Neural cell (in vitro differentiated cells): Measurements from ENCODE around the gene SOWAHD. TPM values are rescaled to one million over a fixed set of nuclear protein-coding genes. Genes with fewer than 3 reads are reported as not detected.

Experiments used
- H2AFZ ChIP-seq: fragments of 200-600, 300-800 bp; sonication (generic), shearing (Covaris generic); 2 replicates; pipeline ENCODE4 v1.6.0; 2014; ENCODE audit warnings: low read depth, mild to moderate bottlenecking, antibody characterized with exemption, low read length, moderate library complexity
- H3F3A ChIP-seq: fragments of 200-600 bp; shearing (Covaris generic); 2 replicates; pipeline ENCODE4 v1.6.1; 2016; ENCODE audit warnings: mild to moderate bottlenecking, moderate library complexity, mixed read lengths, antibody characterized with exemption, low read length; ENCODE audit not compliant: insufficient read depth, poor library complexity, severe bottlenecking
- H3K27ac ChIP-seq: fragments of 200-600, 300-800 bp; sonication (generic), shearing (Covaris generic); 2 replicates; pipeline ENCODE4 v1.5.1; 2014; ENCODE audit warnings: mild to moderate bottlenecking, low read length, moderate library complexity
- H3K27me3 ChIP-seq: fragments of 300-800, 200-600 bp; sonication (generic), shearing (Covaris generic); 2 replicates; pipeline ENCODE4 v1.6.0; 2014; ENCODE audit warnings: mild to moderate bottlenecking, low read depth, low read length, moderate library complexity; ENCODE audit not compliant: insufficient read depth
- H3K36me3 ChIP-seq: fragments of 300-800, 200-600 bp; sonication (generic), shearing (Covaris generic); 2 replicates; pipeline ENCODE4 v1.5.1; 2014; ENCODE audit warnings: mild to moderate bottlenecking, antibody characterized with exemption, low read length, moderate library complexity; ENCODE audit not compliant: insufficient read depth
- H3K4me2 ChIP-seq: fragments of 300-800, 200-600 bp; sonication (generic), shearing (Covaris generic); 2 replicates; pipeline ENCODE4 v1.6.0; 2014; ENCODE audit warnings: mild to moderate bottlenecking, low read length
- H3K4me3 ChIP-seq: fragments of 300-800, 200-600 bp; sonication (generic), shearing (Covaris generic); 2 replicates; pipeline ENCODE4 v1.5.1; 2014; ENCODE audit warnings: mild to moderate bottlenecking, low read length, moderate library complexity
- H3K79me2 ChIP-seq: fragments of 200-600 bp; shearing (Covaris generic); replicated peaks from 2 replicates; pipeline ENCODE4 v1.6.0; 2014; ENCODE audit warnings: mild to moderate bottlenecking, low read length, moderate library complexity; ENCODE audit not compliant: insufficient read depth
- H3K9ac ChIP-seq: fragments of 300-800, 200-600 bp; sonication (generic), shearing (Covaris generic); 2 replicates; pipeline ENCODE4 v1.6.1; 2016; ENCODE audit warnings: mild to moderate bottlenecking, low read length, mixed read lengths
- H3K9me2 ChIP-seq: fragments of 200-600 bp; shearing (Covaris generic); 2 replicates; pipeline ENCODE4 v1.6.1; 2016; ENCODE audit warnings: mild to moderate bottlenecking, low read length, mixed read lengths; ENCODE audit not compliant: insufficient read depth
- H3K9me3 ChIP-seq: fragments of 200-600, 300-800 bp; sonication (generic), shearing (Covaris generic); 2 replicates; pipeline ENCODE4 v1.6.1; 2016; ENCODE audit warnings: mild to moderate bottlenecking, mixed run types, low read length, moderate library complexity, mixed read lengths
- H4K20me1 ChIP-seq: fragments of 200-600 bp; shearing (Covaris generic); 2 replicates; pipeline ENCODE4 v1.6.1; 2016; ENCODE audit warnings: mild to moderate bottlenecking, mixed run types; ENCODE audit not compliant: insufficient read depth
- CTCF ChIP-seq: fragments of 450-650 bp; IDR thresholded peaks from 2 replicates; pipeline ENCODE4 v1.5.1; 2014; ENCODE audit warnings: antibody characterized with exemption, mild to moderate bottlenecking, moderate library complexity; ENCODE audit not compliant: poor library complexity, severe bottlenecking
- EP300 ChIP-seq: fragments of 450-650 bp; conservative IDR thresholded peaks from 2 replicates; pipeline ENCODE4 v1.6.1; 2014; ENCODE audit warnings: antibody characterized with exemption, mild to moderate bottlenecking, moderate library complexity; ENCODE audit not compliant: poor library complexity, severe bottlenecking
- EZH2 ChIP-seq: fragments of 200-600, 300-800 bp; shearing (Covaris generic), sonication (generic); IDR thresholded peaks from 2 replicates; pipeline ENCODE4 v1.6.1; 2014; ENCODE audit warnings: antibody characterized with exemption, low read length, borderline replicate concordance, mild to moderate bottlenecking; ENCODE audit not compliant: insufficient read depth, poor library complexity, severe bottlenecking
- MXI1 ChIP-seq: fragments of 450-650 bp; conservative IDR thresholded peaks from 2 replicates; pipeline ENCODE4 v1.6.1; 2014; ENCODE audit warnings: antibody characterized with exemption, mild to moderate bottlenecking; ENCODE audit not compliant: poor library complexity, severe bottlenecking
- POLR2AphosphoS5 ChIP-seq: IDR thresholded peaks from 2 replicates; pipeline ENCODE4 v1.6.1; 2012
- RAD21 ChIP-seq: fragments of 450-650 bp; conservative IDR thresholded peaks from 2 replicates; pipeline ENCODE4 v1.6.1; 2014; ENCODE audit warnings: antibody characterized with exemption, mild to moderate bottlenecking, moderate library complexity
- REST ChIP-seq: IDR thresholded peaks from 2 replicates; pipeline ENCODE4 v1.6.1; 2012; ENCODE audit warnings: borderline replicate concordance
- SMC3 ChIP-seq: fragments of 450-650 bp; conservative IDR thresholded peaks from 2 replicates; pipeline ENCODE4 v1.6.1; 2014; ENCODE audit warnings: antibody characterized with exemption, mild to moderate bottlenecking, moderate library complexity; ENCODE audit not compliant: poor library complexity
- TAF1 ChIP-seq: IDR thresholded peaks from 2 replicates; pipeline ENCODE4 v1.6.1; 2012; ENCODE audit warnings: low read depth
- polyA plus RNA-seq: library from polyadenylated mRNA; depleted of rRNA; stranded (reverse); fragments of >200 nt; gene quantifications from 2 replicates; pipeline ENCODE4 v1.2.3, GENCODE V29; 2014

SOWAHD gene
- polyA plus RNA-seq, 1 donor from 2014 or later = not detected

GRCh38 chrX:119755981-119756533 lies 2.3 kb upstream of the SOWAHD start:
- H4K20me1 ChIP-seq = no peaks in the 10 kb centered on the region
- TF ChIP-seq CTCF (no peak), REST (no peak), RAD21 (no peak), SMC3 (no peak), EP300 (no peak), TAF1 (no peak), EZH2 (no peak), MXI1 (no peak), POLR2AphosphoS5 (no peak)
- H3K9ac ChIP-seq = no peak overlapping the region
- H3K9me2 ChIP-seq = no peaks in the 10 kb centered on the region
- H3K79me2 ChIP-seq = no peaks in the 10 kb centered on the region
- no peak overlapping the region for H3K4me3 ChIP-seq
- H3F3A ChIP-seq = no peaks in the 10 kb centered on the region
- H3K36me3 ChIP-seq = no peaks in the 10 kb centered on the region
- H3K27me3 ChIP-seq = peaks cover 34% of the 10 kb centered on the region
- H3K4me2 ChIP-seq = no peak overlapping the region
- no peaks in the 10 kb centered on the region for H3K9me3 ChIP-seq
- no peak overlapping the region for H2AFZ ChIP-seq
- no peak overlapping the region for H3K27ac ChIP-seq

- H3K36me3 ChIP-seq = no peaks in the 10 kb centered on the region
- no peak overlapping the region for H3K4me3 ChIP-seq
- H3K9me2 ChIP-seq = no peaks in the 10 kb centered on the region
- H4K20me1 ChIP-seq = no peaks in the 10 kb centered on the region
- H3K9ac ChIP-seq = no peak overlapping the region
- H3K27ac ChIP-seq = no peak overlapping the region
- no peaks in the 10 kb centered on the region for H3F3A ChIP-seq
- TF ChIP-seq EP300 (no peak), TAF1 (no peak), SMC3 (no peak), MXI1 (no peak), REST (no peak), RAD21 (no peak), EZH2 (no peak), POLR2AphosphoS5 (no peak), CTCF (no peak)
- peaks cover 34% of the 10 kb centered on the region for H3K27me3 ChIP-seq
- H3K4me2 ChIP-seq = no peak overlapping the region
- no peak overlapping the region for H2AFZ ChIP-seq
- no peaks in the 10 kb centered on the region for H3K79me2 ChIP-seq
- no peaks in the 10 kb centered on the region for H3K9me3 ChIP-seq
These were observed 1.3 kb upstream of the SOWAHD start for GRCh38 chrX:119756926-119757635.
